Colonic mucosa (tissue), 4 donors: Measurements from ENCODE around the gene PUM1. TPM values are rescaled to one million over a fixed set of nuclear protein-coding genes. Genes with fewer than 3 reads are reported as not detected.
"Not testable (repeated sequence)": the region's sequence is repeated elsewhere in the genome, so short reads cannot be mapped to it uniquely, and the experiment has no call there.

Source experiments
- DNase-seq: peaks from one replicate; pipeline ENCODE4 v3.0.0-alpha.2; 2020
- H3K27ac ChIP-seq: fragments of 200-600 bp; one replicate; pipeline ENCODE4 v1.8.0; 2021
- H3K27me3 ChIP-seq: fragments of 200-600 bp; one replicate; pipeline ENCODE4 v1.8.0; 2021
- H3K36me3 ChIP-seq: fragments of 200-600 bp; one replicate; pipeline ENCODE4 v1.8.0; 2021
- H3K4me1 ChIP-seq: fragments of 200-600 bp; one replicate; pipeline ENCODE4 v1.8.0; 2021; ENCODE audit warnings: mild to moderate bottlenecking
- H3K4me3 ChIP-seq: fragments of 200-600 bp; one replicate; pipeline ENCODE4 v1.8.0; 2021
- H3K9ac ChIP-seq, 2 donors: one replicate each; pipeline ENCODE4 v1.7.0; 2013; ENCODE audit warnings: control low read depth in 2 of 2, low read depth in 2 of 2, low read length in 2 of 2
- H3K9me3 ChIP-seq: fragments of 200-600 bp; one replicate; pipeline ENCODE4 v1.8.0; 2021
- intact Hi-C: fragments of 100-400 bp; cut with DNase I; formaldehyde crosslinking; loops from one replicate; pipeline ENCODE4 v1.14.1; 2022
- total RNA-seq, 2 donors: library from RNA; stranded (reverse); fragmentation: NEBNext Ultra II Directional in 1 of 2; extraction: Animal tissue kit (Norgen Biotek cat#: 25700) in 1 of 2; gene quantifications; one replicate each; pipeline ENCODE4 v1.2.1, GENCODE V29; 2021
- TF ChIP-seq, protein P1 (sequence below): fragments of 200-600 bp; IDR thresholded peaks from one replicate; pipeline ENCODE4 v1.8.0; 2022; ENCODE audit warnings: antibody characterized with exemption, mild to moderate bottlenecking
- donor health status: healthy.
- donor health status: DM: no; HTN: no; CAD: no.
- donor health status: DM: no; HTN: no; CAD: no.

PUM1 gene
- total RNA-seq, 2 donors from 2014 or later = 119 to 124 TPM

GRCh38 chr1:30947212-30947611 is 118.3 kb downstream of the PUM1 start:
- H3K9me3 ChIP-seq = no peaks in the 10 kb centered on the region

DNA sequence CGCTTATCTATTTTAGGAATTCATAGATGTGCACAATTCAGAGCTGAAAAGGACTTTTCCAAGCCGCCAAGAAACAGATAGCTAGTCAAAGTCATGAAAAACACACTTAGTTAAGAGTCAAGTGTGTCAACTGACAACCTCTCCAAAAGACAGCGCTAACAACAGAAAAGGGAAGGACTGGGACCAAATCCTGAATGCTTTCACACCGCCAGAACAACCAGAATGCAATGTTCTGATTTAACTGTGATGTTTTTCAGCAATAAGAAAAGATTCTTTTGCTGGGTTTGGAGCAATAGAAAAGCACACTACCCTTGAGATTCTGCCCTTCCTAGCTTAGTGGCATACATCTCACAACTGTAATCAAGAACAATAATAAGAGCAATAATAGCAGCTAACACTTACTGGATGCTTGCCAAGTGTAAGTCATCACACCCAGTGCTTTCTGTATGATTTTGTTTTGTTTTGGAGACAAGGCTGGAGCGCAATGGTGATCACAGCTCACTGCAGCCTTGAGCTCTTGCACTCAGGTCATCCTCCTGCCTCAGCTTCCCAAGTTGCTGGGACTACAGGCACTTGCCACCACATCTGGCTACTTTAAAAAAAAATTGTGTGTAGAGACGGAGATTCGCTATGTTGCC is 123.1 kb downstream of the PUM1 start:
- no peaks in the 10 kb centered on the region for H3K27me3 ChIP-seq
- H3K4me3 ChIP-seq = no peak overlapping the region
- no peak overlapping the region for H3K27ac ChIP-seq
- intact Hi-C loops = no loop called here
- no peaks in the 10 kb centered on the region for H3K4me1 ChIP-seq
- DNase-seq = no peak
- no peaks in the 10 kb centered on the region for H3K9me3 ChIP-seq
- peaks cover 19% of the 10 kb centered on the region for H3K36me3 ChIP-seq
- H3K9ac ChIP-seq = no peak overlapping the region
- TF ChIP-seq, protein P1, sequence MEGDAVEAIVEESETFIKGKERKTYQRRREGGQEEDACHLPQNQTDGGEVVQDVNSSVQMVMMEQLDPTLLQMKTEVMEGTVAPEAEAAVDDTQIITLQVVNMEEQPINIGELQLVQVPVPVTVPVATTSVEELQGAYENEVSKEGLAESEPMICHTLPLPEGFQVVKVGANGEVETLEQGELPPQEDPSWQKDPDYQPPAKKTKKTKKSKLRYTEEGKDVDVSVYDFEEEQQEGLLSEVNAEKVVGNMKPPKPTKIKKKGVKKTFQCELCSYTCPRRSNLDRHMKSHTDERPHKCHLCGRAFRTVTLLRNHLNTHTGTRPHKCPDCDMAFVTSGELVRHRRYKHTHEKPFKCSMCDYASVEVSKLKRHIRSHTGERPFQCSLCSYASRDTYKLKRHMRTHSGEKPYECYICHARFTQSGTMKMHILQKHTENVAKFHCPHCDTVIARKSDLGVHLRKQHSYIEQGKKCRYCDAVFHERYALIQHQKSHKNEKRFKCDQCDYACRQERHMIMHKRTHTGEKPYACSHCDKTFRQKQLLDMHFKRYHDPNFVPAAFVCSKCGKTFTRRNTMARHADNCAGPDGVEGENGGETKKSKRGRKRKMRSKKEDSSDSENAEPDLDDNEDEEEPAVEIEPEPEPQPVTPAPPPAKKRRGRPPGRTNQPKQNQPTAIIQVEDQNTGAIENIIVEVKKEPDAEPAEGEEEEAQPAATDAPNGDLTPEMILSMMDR = no peak

More at GRCh38 chr1:30947212-30947611, 118.3 kb downstream of the PUM1 start:
- no peak overlapping the region for H3K9ac ChIP-seq
- TF ChIP-seq, protein P1 = no peak
- intact Hi-C loops = no loop called here
- no peaks in the 10 kb centered on the region for H3K4me1 ChIP-seq
- no peaks in the 10 kb centered on the region for H3K36me3 ChIP-seq
- no peaks in the 10 kb centered on the region for H3K27me3 ChIP-seq
- H3K27ac ChIP-seq = no peak overlapping the region
- no peak overlapping the region for H3K4me3 ChIP-seq
- DNase-seq = no peak

DNA sequence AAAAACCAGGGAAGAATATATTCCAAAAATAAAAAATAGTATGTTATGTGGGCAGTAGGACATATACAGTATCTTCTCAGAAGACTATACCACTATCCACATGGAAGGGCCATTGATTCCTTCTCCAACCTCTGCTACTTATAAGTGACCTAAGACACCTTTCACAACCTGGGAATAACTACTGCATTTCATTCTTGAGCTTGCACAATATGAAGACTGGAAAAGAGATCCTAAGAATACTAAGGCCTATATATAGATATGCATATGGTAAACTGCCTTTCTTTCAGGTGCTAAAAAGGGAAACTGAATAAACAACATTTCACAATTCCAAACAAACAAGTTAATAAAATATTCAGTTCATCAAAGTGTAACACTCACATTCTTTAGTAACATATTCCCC is 125.0 kb downstream of the PUM1 start:
- Histone ChIP-seq H3K9ac (no peak overlapping the region), H3K27me3 (no peaks in the 10 kb centered on the region), H3K9me3 (no peaks in the 10 kb centered on the region), H3K27ac (no peak overlapping the region), H3K36me3 (peaks cover 27% of the 10 kb centered on the region), H3K4me3 (no peak overlapping the region), H3K4me1 (no peaks in the 10 kb centered on the region)
- intact Hi-C loops = no loop called here
- TF ChIP-seq, protein P1 = no peak
- DNase-seq = no peak

DNA sequence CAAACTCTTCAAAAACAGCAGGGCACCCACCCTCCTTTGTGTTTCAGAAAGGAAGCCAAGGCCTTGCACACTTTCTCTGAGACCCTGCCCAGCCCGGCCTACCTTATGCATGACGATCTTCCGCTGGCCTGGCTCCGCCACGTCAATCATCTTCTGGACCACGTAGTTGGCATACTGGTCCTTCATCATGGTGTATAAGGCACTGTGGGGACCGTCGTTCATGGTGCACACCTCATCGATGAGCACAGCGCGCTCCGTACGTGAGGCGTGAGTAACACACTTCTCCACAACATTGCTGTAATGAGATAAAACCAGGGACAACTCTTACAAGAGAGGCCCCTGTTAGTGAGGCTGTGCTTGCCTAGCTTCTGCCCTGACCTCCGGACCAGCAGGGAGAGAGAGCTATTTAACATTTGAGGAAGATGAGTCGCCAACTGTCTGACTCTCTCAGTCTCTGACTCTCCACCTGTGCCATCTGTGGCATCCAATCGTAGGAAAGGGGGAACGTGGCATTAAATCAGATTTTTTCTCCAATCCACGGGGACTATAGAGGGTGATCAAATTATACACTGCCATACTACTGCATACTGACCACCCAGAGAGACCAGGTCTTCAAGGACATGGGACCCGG is 128.9 kb downstream of the PUM1 start:
- H3K4me1 ChIP-seq = no peaks in the 10 kb centered on the region
- no peak overlapping the region for H3K27ac ChIP-seq
- DNase-seq = no peak
- H3K4me3 ChIP-seq = no peak overlapping the region
- H3K27me3 ChIP-seq = no peaks in the 10 kb centered on the region
- intact Hi-C loops = no loop called here
- no peak overlapping the region for H3K9ac ChIP-seq
- TF ChIP-seq, protein P1 = no peak
- no peaks in the 10 kb centered on the region for H3K9me3 ChIP-seq
- peaks cover 30% of the 10 kb centered on the region for H3K36me3 ChIP-seq

GRCh38 chr1:30935758-30936157 is 129.8 kb downstream of the PUM1 start:
- H3K4me1 ChIP-seq, H3K9me3 ChIP-seq, H3K27me3 ChIP-seq, DNase-seq, H3K4me3 ChIP-seq, H3K9ac ChIP-seq, intact Hi-C loops, H3K27ac ChIP-seq: not testable (repeated sequence)
- H3K36me3 ChIP-seq = peaks cover 25% of the 10 kb centered on the region

DNA sequence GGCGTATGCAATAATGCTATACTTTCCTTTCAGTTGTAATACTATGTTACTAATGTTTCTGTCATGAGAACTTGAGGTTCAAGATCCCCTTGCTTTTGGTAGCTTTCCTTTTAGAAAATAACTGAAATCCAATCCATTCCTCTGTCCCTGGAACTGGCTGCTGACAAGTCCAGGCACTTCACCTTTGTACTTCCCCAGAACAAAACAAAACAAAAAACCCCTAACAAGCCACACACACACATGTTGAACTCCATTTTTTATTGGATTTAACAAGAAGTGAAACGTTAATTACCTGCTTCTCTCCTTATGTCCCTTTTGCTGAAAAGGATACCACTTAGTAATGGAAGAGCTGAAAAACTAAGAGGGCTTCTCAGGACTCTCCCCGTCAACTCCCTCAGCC is 130.9 kb downstream of the PUM1 start:
- Histone ChIP-seq H3K9me3 (no peaks in the 10 kb centered on the region), H3K9ac (no peak overlapping the region), H3K36me3 (peaks cover 17% of the 10 kb centered on the region), H3K27me3 (no peaks in the 10 kb centered on the region), H3K27ac (no peak overlapping the region), H3K4me3 (no peak overlapping the region), H3K4me1 (no peaks in the 10 kb centered on the region)
- TF ChIP-seq, protein P1 = no peak
- intact Hi-C loops = no loop called here
- DNase-seq = no peak
